DLD1 (cell line): ENCODE data around the gene TMEM132D.

Source experiments
- in situ Hi-C: cut with HindIII; loops from 2 replicates; pipeline ENCODE4 v1.10.0; 2017; ENCODE audit warnings: low sequenced_read_pairs

The TMEM132D gene

DNA sequence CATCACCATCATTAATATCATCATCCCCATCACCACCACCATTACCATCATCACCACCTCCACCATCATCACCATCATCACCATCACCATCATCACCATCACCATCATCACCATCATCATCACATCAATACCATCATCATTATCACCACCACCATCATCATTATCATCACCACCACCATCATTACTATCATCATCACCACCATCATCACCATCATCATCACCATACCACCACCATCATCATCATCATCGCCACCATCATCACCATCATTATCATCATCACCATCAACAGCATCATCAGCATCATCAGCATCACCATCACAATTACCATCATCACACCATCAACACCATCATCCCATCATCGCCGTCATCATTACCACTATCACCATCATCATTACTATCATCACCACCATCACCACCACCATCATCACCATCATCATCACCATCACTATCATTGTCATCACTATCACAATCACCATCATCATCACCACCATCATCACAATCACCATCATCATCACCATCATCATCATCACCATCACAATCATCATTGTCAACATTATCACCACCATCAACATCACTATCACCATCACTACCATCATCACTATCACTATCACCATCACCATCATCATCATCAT lies 767.0 kb downstream of the TMEM132D start:
- in situ Hi-C loops, result no loop called here

DNA sequence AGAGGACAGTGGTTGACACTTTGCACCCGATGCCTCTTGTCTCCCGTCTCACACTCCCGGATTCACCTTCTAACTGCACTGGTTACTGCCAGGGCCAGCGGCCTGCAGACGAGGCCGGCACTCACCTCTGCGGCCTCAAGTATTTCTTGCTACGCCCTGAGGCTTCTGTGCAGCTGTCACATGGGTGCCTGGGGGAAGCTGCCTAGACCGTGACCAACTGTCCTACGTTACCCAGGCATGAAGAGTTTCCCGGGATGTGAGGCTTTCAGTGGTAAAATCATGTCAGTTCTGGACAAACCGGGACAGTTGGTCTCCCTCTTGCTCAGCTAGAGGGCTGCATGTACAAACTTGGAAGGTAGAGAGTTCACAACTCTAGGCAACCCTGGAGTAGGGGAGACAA lies 776.1 kb downstream of the TMEM132D start:
- in situ Hi-C loops, result no loop called here

DNA sequence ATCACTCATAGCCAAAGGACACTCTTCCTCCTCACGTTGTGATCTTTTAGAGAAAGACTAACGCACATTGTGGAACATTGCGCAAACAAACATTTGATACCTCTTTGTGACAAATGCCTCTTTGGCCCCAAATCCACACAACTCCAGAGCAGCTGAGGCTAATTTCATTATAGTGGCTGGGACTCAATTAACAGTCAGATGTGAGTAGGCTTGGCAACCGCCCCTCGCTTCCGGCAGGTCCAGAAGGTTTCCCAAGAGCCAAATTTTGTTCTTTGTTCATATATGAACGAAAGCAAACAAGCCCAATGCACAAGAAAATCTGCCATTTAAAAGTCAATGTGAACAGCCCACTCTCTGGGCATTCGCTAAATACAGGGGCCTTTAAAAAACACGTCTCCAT lies 776.6 kb downstream of the TMEM132D start:
- in situ Hi-C loops, result no loop called here

DNA sequence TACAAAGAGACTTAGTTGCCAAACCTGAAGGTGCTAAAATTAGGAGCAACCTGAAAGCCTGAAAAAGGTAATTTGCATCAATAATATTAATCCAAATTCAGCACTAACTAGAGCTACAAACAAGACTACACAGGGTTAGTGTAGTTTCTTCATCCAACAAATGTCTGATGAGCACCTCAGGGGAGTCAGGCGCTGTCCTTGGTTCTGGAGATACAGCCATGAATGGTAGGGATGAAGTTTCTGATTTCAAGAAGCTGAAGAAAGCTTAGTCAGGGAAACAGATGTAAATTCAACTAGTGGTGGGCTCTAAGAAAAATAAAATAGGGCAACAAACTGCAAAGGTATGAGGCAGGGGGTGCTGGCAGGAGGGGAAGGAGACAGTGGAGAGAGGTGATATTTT lies 784.3 kb downstream of the TMEM132D start:
- in situ Hi-C loops, result no loop called here

DNA sequence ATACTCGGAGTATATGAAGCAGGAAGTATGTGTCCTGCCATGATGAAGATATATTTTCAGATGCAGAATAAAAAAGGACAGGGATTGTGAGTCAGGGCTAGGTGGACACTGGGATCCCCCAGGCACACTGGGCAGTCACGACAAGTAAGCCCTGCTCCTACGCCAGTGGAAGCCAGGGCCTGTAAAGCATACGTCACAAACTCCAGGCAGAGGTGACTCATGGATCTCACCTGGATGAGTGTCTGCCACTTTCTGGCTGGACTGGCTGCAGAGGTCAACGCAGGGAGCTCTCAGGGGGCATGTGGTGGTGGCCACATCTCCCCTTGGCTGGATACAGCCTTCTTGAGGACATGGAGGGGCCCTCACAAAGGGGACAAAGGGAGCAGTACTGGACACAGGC lies 788.3 kb downstream of the TMEM132D start:
- in situ Hi-C loops, result no loop called here

DNA sequence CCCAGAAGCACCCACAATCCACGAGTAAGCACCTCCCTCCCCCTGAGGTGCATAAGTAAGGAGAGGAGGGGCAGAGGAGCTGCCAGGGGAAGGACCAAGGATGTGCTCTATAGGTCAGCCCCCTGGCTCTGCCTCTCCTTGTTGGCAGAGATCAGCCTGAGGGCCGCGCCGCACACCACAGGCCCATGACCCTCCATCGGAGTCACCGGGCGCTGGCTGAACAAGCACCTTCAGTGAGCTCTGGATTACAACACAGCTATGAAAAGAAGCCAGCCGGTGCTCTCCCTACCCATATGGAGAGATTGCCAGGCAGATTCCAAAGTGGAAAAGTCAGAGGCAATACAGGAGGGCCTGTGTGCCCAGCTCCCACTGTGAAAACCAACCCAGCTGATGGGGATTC lies 793.2 kb downstream of the TMEM132D start:
- in situ Hi-C loops, result no loop called here

DNA sequence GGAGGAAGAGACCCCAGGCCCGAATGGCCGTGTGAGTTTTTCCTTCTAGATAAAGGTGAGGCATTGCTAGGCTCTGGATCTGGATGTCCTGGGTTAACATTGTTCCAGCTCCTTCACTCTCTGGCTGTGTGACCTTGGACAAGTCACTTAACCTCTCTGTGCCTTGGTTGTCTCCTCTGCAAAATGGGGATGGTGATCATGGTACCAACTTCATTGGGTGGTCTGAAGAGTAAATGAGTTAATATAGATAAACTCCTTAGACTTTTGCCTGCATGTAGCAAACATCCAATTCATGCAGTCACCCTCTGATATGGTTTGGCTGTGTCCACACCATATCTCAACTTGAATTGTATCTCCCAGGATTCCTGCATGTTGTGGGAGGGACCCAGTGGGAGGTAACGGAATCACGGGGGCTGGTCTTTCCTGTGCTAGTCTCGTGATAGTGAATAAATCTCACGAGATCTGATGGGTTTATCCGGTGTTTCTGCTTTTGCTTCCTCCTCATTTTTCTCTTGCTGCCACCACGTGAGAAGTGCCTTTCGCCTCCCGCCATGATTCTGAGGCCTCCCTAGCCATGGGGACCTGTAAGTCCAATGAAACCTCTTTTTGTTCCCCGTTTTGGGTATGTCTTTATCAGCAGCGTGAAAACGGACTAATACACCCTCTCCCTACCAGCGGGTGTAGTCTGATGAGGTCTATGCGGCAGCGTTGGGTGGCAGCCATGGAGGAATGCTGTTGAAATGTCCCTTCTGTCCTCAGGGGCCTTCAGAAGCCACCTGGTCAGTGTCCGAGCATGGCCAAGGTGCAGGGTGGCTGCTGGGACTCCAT lies 794.4 kb downstream of the TMEM132D start:
- in situ Hi-C loops, result no loop called here

DNA sequence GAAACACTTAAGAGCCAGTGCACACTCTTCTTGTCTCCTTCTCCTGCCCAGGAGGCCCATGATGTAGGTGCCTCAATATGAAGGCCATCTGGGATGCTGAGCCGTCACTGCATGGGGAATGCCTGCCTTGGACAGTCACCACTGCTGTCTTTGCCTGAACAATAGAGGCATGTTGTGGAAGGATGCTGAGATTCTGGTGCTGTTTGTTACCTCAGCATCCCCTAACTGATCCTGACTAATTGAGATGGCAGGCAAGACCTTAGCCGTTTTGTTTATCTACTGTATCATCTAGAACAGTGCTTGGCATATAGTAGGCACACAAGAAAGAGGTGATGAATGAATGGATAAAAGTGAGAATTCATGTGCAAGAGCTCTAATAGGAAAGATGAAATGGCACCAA lies 797.1 kb downstream of the TMEM132D start:
- in situ Hi-C loops, result no loop called here

DNA sequence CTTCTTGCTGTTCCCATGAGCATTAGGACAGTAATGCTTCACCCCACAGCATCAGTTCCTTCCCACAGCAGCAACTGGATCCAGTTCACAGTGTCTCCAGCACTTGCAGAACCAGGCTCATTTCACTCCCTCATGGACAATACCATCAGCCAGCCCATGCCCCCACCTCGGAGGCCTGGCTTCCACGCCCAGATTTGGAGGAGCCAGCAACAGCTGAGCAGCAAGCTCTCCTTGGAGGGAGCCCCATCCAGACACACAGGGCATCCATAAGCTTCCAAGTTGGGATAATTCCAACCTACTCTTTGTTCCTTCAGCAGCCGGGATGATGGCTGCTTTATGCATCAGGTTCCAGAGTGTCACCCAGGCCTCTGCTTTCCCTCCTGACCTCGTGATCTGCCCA lies 800.6 kb downstream of the TMEM132D start:
- in situ Hi-C loops, result no loop called here

DNA sequence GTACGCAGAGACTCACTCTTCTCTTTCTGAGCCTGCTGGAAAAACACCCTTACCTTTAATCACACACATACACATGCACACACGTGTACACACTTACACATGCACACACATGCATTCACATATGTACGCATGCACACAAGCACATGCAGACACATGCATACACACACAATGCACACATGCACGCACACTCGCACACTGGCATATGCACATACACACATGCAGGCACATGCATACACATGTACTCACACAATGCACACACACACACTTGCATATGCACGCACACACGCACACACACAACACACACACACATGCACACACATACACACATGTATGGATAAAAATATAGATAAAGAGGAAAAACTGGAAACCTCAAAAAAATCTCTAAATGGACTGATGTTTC lies 801.6 kb downstream of the TMEM132D start:
- in situ Hi-C loops, result no loop called here

DNA sequence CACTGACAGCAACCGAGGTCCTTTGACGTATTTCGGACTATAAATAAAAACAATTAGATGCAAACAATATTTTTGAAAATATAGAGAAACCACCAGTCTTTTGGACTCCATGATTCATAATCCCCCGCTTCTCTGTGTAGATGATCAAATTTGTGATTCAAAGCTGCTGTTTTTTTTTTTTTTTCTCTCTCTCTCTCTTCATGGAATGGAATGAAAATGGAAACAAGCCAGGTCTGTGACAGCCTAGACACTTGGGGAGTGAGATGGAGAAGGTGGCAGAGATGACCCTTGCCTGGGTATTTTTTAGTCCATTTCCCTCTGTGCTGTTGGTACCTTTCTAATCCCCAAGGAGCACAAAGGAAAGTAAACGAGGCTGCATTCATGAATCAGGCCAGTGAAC lies 802.0 kb downstream of the TMEM132D start:
- in situ Hi-C loops, result no loop called here

DNA sequence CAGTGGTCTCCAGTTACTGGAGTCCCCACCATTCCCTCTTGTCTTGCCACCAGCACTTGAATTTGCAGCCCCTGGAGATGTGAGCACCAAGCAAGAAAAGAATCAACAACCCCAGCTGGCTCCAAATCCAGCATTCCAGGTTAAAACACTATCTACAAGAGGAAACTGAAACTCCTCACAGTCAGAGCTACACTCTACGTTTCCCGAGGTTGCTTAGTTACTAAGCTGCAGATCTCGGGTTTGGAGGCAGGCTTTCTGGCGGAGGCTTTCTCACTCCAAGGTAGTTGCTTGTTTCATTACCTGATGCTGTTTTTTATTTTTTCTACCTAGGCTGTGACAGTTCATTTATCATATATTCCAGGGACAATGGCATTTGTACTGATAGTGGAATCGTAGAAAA lies 802.4 kb downstream of the TMEM132D start:
- in situ Hi-C loops, result no loop called here

DNA sequence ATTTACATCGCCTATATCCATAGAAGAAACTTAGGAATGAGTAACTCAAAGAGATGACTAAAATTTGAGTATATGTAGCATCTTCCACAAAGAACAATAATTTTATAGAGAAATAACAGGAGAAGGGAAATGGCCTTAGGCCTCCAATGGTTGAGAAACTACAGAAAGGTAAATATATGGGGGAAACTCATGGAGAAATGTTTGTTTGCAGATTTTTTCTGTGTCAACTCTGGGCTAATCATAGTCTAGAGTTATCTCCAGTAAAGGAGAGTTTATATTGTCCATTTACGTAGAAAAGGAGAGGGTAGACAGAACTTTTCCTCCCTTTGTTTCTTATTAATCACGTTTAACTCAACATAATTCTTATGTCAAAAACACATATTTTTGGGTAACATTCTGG lies 806.4 kb downstream of the TMEM132D start:
- in situ Hi-C loops, result no loop called here

DNA sequence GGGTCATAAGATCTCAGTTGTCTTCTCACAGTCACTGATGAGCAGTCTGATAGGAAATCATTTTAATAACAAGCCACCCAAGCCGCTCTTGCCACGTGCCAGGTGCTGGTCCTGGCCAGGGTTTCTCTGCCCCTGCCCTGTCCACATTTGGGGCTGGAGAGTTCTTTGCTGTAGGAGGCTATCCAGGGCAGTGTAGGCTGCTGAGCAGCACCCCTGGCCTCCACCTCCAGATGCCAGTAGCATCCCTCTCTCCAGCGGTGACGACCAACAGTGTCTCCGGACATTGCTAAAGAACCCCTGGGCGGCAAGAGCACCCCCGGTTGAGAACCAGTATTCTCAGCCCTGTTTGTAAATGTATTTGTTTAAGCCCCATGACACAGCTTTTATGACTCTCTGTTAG lies 806.9 kb downstream of the TMEM132D start:
- in situ Hi-C loops, result no loop called here

DNA sequence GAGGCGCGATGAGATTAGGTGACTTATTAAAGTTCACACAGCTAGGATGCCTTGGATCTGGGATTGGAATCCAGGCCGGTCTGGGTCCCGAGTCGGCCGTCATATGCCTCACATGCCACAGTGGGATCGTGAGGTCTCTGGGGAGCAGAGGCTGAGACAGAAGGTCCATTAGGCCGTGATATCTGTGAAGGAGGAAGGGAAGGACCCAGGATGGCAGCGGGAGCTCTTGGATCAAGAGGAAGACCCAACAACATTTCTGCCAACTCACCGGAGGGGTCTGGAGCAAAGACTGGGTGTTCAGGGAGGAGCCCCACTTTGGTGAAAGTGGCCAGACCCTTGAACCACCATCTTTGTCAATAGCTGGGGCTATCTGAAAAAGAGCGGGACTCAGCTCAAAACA lies 807.6 kb downstream of the TMEM132D start:
- in situ Hi-C loops, result no loop called here

DNA sequence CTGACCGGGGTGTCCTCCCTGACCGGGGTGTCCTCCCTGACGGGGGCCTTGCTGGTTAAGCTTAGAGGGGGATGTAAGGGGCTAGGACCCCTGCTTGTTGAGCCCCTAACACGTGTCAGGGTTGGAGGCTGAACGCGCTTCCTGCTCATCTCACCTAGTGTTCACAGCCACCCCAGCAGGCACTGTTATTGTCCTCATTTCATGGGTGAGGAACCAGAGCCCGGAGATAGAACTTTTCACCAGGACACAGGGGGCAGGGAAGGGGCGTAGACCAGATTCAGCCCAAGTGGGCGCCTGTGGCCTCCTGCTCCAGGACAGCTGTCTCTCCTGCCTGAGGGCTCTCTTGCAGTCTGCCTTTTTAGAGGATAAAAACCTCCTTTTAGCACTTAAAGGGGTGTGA lies 814.2 kb downstream of the TMEM132D start:
- in situ Hi-C loops, result no loop called here

DNA sequence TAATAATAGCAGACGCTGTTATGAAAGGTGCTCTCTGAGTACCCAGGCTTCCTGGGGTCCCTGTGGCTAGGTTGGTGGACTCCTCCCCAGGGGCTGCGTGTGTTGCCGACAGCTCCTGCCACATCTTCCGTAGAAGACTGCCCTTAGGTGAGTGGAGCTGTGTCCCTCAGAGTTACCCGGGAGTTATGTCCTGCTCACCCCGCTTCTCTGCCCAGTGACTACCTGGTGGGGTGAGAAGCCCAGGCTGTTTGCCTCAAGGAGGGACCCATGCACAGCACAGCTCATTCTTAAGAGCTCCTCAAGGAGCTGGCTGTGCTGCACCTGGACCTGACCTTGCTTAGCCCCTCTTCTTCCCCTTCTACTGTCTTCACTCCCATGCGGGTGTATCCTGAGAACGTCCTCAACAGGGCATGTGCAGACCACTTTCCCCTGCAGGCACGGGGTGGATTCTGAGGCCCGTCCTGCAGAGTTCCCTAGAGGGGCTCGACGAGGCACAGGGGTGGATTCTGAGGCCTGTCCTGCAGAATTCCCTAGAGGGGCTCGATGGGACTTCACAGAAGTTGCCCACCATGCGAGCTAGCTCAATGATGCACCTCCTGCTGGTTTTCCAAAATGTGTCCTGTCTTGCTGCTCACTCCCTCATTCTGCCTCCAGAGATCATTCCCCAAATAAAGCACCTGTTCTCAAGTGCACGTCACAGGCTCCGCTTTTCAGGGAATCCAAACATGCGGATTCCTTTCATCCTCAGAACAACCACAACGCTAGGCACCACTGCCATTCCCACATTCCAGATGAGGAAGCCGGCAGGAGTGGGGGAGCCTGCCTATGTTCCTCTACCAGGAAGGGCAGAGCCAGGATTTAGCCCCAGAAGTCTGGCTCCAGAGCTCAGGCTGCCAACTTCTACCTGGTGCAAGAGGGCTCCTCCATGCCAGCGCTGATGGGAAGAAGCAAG lies 818.7 kb downstream of the TMEM132D start:
- in situ Hi-C loops, result no loop called here

DNA sequence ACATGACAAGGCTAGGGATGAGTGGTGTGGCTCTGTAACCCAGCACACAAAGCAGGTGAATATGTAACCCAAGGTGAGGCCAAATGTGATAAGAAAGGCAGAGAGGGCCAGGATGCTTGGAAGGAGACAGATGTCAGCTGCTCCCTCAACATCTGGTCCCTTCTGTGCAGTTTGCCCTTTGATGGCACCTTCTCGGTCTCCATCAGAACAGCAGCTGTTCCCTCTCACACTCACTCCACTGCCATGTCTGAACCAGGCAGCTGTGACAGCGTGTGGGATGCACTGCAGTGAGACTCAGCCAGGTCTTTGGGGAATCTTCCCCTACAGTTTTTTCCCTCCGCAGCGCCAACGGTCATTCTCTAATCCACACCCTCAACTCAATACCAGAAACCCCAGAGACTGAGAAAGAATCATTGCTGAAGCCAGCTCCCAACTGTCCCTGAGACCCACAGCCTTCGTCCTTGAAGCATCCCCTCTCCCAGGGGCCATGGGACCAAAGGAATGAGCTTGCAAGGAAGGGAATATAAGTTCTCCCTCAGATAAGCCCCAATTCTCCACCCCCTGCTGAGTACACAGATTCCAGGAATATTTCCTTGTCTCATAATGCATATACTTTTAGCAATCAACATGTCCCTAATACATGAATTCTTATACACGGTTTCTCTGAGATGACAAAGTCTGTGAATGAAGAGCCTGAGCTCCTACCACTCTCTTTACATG lies 820.5 kb downstream of the TMEM132D start:
- in situ Hi-C loops, result no loop called here

DNA sequence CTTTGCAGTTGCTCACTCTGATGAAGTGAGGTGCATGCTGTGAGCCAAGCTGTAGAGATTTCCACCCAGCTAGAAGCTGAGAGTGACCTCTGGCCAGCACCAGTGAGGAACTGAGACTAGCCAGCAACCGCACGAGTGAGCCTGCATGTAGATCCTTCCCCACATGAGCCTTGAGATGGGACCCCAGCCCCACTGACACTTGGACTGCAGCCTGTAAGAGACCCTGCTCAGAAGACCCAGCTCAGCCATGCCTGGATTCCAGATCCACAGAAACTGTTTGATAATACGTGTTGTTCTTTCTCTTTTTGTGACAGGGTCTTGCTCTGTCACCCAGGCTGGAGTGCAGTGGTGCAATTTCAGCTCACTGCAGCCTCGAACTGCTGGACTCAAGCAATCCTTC lies 821.4 kb downstream of the TMEM132D start:
- in situ Hi-C loops, result no loop called here

DNA sequence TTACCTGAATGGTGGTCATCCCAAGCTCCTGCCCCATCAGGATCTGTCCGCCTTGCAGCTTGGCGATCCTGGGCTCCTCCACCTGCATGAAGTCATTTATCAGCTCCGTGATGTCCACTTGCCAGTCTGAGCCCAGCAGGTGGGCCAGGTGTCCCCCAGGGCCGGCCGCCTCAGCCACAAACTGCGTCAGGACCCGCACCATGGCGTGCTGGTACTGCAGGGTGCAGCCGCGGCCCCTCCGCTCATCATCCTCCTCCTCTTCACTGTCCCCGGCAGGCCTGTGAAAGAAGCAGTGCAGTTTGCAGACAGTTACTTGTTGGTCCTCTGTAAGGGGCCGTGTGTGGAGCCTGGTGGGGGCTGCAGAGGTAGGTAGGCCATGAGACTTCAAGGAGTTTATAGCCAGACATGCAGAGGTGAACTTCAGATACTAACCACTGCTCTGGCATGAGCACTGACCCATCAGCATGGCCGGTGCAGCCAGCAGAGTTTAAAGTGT lies 822.0 kb downstream of the TMEM132D start:
- in situ Hi-C loops, result no loop called here

DNA sequence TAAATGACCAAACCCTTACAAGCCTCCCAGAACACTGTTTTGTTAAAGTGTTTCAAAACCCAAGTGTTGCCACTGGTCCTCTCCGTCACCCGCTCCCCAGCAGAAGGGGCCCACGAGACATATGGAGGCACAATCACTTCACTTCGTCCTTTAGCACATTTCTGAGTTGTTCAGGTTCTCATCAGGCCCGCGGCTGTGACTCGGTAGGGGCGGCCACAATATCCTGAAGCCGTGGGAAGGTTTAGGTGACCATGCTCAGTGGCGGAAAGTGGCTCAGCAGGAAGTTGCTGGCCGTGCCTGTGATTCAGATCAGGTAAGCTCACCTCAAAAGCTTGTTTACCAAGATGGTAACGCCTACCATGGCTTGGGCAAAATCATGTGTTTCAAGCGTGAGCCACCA lies 823.0 kb downstream of the TMEM132D start:
- in situ Hi-C loops, result no loop called here
